HG02852 (cell line): ENCODE results near the gene CHN2.
"Not testable (repeated sequence)": the region's sequence is repeated elsewhere in the genome, so short reads cannot be mapped to it uniquely, and the experiment has no call there.

Source experiments
- ATAC-seq: cut with Tn5 transposase; IDR thresholded peaks from one replicate; pipeline ENCODE4 v1.9.1; 2021; ENCODE audit warnings: mild to moderate bottlenecking, moderate library complexity; ENCODE audit not compliant: unreplicated experiment

Gene CHN2

GRCh38 chr7:29518616-29519015, 324.0 kb downstream of the CHN2 start:
- ATAC-seq = no peak

- ATAC-seq = no peak
Observed at GRCh38 chr7:29523728-29524127, 329.2 kb downstream of the CHN2 start.

- ATAC-seq = no peak
Observed at GRCh38 chr7:29527505-29528108, 333.0 kb downstream of the CHN2 start.

GRCh38 chr7:29528526-29528925, 334.0 kb downstream of the CHN2 start:
- ATAC-seq = not testable (repeated sequence)
